22Rv1 (cell line): Measurements from ENCODE around the gene URB2.

Source experiments
- H3K27ac ChIP-seq: fragments of 450-650 bp; 2 replicates; pipeline ENCODE4 v1.5.1; 2017
- ZFX ChIP-seq: fragments of 450-650 bp; IDR thresholded peaks from 2 replicates; pipeline ENCODE4 v1.6.1; 2017; ENCODE audit warnings: antibody characterized with exemption, borderline replicate concordance
- TF ChIP-seq, protein P1 (sequence below): fragments of 450-650 bp; IDR thresholded peaks from 2 replicates; pipeline ENCODE4 v1.5.1; 2017; ENCODE audit warnings: mild to moderate bottlenecking

The URB2 gene

DNA sequence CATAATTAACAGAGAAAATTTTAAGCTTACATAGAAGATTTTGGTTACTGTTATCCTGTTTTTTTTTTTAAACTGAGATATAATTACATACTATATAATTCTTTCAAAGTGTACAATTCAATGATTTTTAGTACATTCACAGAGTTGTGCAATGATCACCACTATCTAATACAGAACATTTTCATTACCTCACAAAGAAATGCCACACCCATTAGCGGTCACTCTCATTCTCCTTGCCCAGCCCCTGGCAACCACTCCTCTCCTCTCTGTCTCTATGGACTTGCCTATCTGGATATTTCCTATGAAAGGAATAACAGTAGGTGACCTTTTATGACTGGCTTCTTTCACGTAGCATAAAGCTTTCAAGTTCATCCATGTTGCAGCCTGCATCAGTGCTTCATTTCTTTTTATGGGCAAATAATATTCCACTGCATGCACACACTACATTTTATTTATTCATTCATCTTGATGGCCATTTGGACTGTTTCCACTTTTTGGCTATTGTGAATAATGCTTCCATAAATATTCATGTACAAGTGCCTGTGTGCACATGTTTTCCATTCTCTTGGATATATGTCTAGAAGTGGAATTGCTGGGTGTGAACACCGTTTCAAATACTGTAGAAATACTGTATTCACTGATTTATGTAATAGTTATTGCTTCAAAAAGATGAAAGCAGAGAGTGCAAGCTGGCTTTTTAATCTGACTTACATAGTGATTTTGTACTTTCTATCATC is 26.7 kb upstream of the URB2 start:
- no peak overlapping the region for H3K27ac ChIP-seq
- TF ChIP-seq ZFX, result no peak
- TF ChIP-seq, protein P1, sequence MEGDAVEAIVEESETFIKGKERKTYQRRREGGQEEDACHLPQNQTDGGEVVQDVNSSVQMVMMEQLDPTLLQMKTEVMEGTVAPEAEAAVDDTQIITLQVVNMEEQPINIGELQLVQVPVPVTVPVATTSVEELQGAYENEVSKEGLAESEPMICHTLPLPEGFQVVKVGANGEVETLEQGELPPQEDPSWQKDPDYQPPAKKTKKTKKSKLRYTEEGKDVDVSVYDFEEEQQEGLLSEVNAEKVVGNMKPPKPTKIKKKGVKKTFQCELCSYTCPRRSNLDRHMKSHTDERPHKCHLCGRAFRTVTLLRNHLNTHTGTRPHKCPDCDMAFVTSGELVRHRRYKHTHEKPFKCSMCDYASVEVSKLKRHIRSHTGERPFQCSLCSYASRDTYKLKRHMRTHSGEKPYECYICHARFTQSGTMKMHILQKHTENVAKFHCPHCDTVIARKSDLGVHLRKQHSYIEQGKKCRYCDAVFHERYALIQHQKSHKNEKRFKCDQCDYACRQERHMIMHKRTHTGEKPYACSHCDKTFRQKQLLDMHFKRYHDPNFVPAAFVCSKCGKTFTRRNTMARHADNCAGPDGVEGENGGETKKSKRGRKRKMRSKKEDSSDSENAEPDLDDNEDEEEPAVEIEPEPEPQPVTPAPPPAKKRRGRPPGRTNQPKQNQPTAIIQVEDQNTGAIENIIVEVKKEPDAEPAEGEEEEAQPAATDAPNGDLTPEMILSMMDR, result no peak

DNA sequence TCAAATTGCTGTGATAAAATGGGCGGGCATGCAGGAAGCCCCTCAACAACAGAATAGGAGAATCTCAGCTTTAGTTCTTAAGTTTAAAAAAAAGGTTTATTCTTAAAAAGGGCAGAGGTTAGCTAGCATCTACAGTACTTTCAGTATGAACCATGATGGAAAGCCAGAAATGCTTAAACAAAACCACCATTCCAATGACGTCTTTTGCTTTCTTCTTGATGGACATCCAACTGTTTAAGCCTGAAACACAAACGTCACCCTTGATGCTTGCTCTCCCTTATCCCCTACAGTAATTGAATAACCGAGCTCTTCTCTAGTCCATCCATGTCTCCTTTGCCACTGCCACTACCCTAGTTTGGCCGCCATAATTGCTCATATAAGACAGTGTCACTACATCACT is 25.8 kb upstream of the URB2 start:
- H3K27ac ChIP-seq, result no peak overlapping the region
- TF ChIP-seq, protein P1, result no peak
- no peak for TF ChIP-seq ZFX

DNA sequence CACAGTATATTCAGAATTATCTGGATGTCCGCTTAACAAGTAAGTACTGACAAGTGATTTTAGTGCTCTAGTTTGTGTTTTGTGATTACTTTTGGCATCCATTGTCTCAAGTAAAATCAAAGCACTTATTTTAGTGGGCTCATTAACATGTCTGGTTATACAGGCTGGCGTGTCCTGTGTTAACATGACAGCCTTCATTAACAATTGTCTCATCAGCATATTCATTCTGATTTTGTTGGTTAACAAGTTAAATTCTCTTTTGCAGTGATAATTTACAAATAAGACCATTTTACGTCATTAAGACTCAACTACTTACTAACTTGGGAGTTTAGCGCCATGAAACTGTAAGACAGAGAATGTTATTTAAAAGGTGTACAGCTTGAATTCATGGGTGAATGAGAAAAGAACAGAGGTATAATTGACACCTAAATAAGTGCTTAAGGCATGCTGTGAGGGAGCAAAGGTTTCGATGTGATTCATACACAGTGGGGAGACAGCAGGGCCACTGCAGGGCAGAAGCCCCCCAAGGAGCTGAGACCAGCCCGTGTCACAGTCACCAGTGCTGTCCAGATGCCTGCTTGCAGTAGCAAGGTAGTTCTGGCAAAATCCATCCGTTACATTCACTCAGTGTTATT is 22.6 kb upstream of the URB2 start:
- TF ChIP-seq, protein P1, result no peak
- TF ChIP-seq ZFX, result no peak

DNA sequence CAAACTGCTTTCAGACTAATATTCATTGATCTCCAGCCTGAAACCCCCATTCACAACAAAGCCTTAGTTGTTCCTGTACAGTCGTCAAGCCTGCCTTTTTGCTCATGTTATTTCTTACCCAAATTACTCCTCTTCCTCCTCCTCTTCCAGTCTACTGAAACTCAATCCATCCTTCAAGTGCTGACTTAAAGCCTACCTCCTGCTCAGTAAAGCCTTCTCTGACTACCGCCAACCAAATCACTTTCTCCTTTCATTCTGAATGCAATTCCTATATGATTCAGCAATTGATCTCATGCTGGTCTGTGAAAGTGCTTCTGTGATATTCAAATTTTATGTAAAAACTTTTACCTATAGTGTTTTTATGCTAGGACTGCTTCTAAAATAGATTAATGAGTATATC is 18.7 kb upstream of the URB2 start:
- TF ChIP-seq ZFX, result no peak
- H3K27ac ChIP-seq, result no peak overlapping the region

More for the DNA sequence above, 22.6 kb upstream of the URB2 start:
- no peak overlapping the region for H3K27ac ChIP-seq

DNA sequence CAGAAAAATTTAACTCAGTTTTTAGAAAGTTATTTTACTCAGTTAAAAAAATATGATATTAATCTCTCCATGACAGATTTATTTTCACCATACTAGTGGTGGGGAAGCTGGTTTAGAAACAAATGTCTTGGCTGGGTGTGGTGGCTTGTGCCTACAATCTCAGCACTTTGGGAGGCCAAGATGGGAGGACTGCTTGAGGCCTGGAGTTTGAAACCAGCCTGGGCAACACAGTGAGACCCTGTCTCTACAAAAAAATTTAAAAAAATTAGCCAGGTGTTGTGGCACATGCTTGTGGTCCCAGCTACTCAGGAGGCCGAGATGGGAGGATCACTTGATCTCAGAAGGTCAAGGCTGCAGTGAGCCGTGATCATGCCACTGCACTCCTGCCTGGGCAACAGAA is 17.5 kb upstream of the URB2 start:
- H3K27ac ChIP-seq, result no peak overlapping the region
- TF ChIP-seq, protein P1, result no peak
- TF ChIP-seq ZFX, result no peak

DNA sequence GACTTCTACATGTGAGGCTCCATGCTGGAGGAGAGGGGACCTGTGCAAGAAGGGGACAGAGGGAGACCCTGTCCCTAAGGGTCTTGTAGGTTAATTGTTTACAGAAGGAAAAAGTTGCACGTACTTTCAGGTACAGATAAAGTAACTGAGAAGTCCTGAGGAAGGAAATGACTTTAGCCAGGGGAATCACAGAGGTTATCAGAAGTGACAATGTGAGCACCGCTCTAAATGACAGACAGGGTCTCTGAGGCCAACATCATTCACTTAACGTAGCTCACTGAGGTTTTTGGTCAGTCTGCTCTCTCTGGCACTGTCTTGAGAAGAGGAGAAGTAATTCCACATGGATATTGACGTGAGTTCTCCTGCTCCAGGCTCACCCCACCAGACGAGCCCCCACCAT is 12.1 kb upstream of the URB2 start:
- H3K27ac ChIP-seq, result no peak overlapping the region
- no peak for TF ChIP-seq ZFX
- TF ChIP-seq, protein P1, result no peak

DNA sequence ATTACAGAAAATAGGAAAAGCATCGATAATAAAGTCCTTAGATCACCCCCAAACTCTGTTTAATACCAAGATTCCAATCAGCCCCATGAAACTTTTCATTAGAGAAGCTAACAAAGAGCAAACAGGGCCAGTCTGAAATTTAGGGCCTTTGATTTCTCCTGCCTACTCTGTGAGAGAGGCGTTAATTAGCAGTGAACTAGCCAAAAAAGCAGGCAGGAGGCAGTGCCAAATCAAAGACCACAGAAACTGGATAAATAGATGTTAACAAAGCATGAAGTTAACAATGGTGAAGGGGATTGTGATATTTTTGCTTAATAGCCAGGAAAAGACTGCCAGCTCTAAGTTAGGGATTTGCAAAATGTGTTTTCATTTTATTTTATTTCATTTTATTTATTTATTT is 11.3 kb upstream of the URB2 start:
- H3K27ac ChIP-seq, result no peak overlapping the region
- TF ChIP-seq ZFX, result no peak
- TF ChIP-seq, protein P1, result no peak
